ENCODE measurements around the gene GOLGA8H.
"Not testable (repeated sequence)": the region's sequence is repeated elsewhere in the genome, so short reads cannot be mapped to it uniquely, and the experiment has no call there.

Gene GOLGA8H

GRCh38 chr15:30603796-30604195 is at the start of gene GOLGA8H:
Gene GOLGA8H (plus strand): TSS chr15:30604028. CDS start chr15:30604126, 98 bp downstream.
- not testable (repeated sequence) for DNase-seq (ENCODE audit: low spot score)

- DNase-seq (ENCODE audit: low spot score): not testable (repeated sequence)
Measured at GRCh38 chr15:30566949-30567348, 36.9 kb upstream of the GOLGA8H start.

GRCh38 chr15:30573012-30573491 is 30.8 kb upstream of the GOLGA8H start:
- DNase-seq (ENCODE audit: low spot score): not testable (repeated sequence)

- DNase-seq (ENCODE audit: low spot score): not testable (repeated sequence)
Measured at GRCh38 chr15:30579394-30579970, 24.3 kb upstream of the GOLGA8H start.

GRCh38 chr15:30580716-30581115 is 23.1 kb upstream of the GOLGA8H start:
- not testable (repeated sequence) for DNase-seq (ENCODE audit: low spot score)

GRCh38 chr15:30598953-30599352 is 4.9 kb upstream of the GOLGA8H start:
- not testable (repeated sequence) for DNase-seq (ENCODE audit: low spot score)

- not testable (repeated sequence) for DNase-seq (ENCODE audit: low spot score)
Measured at GRCh38 chr15:30612271-30612670, 8.4 kb downstream of the GOLGA8H start.

GRCh38 chr15:30621342-30621741 is 17.5 kb downstream of the GOLGA8H start:
- not testable (repeated sequence) for DNase-seq (ENCODE audit: low spot score)

- peak; percentile 95 for DNase-seq (ENCODE audit: low spot score)
Measured at GRCh38 chr15:30625436-30626193, 21.8 kb downstream of the GOLGA8H start, which contains the start of gene ARHGAP11B. Gene ARHGAP11B (plus strand): TSS chr15:30626128.

- not testable (repeated sequence) for DNase-seq (ENCODE audit: low spot score)
Measured at GRCh38 chr15:30626194-30626565, 22.4 kb downstream of the GOLGA8H start.

- not testable (repeated sequence) for DNase-seq (ENCODE audit: low spot score)
Measured at GRCh38 chr15:30626632-30627031, 22.8 kb downstream of the GOLGA8H start.

- DNase-seq (ENCODE audit: low spot score): no peak
Measured at GRCh38 chr15:30650012-30650929, 46.4 kb downstream of the GOLGA8H start.

GRCh38 chr15:30661154-30661553 is 57.3 kb downstream of the GOLGA8H start:
- not testable (repeated sequence) for DNase-seq (ENCODE audit: low spot score)
